ENCODE measurements around the gene ECPAS.
"Not testable (repeated sequence)": the region's sequence is repeated elsewhere in the genome, so short reads cannot be mapped to it uniquely, and the experiment has no call there.

The ECPAS gene, protein sequence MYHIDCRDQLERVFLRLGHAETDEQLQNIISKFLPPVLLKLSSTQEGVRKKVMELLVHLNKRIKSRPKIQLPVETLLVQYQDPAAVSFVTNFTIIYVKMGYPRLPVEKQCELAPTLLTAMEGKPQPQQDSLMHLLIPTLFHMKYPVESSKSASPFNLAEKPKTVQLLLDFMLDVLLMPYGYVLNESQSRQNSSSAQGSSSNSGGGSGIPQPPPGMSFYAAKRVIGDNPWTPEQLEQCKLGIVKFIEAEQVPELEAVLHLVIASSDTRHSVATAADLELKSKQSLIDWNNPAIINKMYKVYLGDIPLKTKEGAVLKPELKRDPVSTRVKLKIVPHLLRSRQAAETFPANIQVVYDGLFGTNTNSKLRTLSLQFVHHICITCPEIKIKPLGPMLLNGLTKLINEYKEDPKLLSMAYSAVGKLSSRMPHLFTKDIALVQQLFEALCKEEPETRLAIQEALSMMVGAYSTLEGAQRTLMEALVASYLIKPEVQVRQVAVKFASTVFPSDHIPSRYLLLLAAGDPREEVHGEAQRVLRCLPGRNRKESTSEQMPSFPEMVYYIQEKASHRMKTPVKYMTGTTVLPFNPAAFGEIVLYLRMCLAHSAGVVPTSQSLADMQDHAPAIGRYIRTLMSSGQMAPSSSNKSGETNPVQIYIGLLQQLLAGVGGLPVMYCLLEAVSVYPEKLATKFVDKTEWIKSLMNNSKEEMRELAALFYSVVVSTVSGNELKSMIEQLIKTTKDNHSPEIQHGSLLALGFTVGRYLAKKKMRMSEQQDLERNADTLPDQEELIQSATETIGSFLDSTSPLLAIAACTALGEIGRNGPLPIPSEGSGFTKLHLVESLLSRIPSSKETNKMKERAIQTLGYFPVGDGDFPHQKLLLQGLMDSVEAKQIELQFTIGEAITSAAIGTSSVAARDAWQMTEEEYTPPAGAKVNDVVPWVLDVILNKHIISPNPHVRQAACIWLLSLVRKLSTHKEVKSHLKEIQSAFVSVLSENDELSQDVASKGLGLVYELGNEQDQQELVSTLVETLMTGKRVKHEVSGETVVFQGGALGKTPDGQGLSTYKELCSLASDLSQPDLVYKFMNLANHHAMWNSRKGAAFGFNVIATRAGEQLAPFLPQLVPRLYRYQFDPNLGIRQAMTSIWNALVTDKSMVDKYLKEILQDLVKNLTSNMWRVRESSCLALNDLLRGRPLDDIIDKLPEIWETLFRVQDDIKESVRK (N-terminal part only)

DNA sequence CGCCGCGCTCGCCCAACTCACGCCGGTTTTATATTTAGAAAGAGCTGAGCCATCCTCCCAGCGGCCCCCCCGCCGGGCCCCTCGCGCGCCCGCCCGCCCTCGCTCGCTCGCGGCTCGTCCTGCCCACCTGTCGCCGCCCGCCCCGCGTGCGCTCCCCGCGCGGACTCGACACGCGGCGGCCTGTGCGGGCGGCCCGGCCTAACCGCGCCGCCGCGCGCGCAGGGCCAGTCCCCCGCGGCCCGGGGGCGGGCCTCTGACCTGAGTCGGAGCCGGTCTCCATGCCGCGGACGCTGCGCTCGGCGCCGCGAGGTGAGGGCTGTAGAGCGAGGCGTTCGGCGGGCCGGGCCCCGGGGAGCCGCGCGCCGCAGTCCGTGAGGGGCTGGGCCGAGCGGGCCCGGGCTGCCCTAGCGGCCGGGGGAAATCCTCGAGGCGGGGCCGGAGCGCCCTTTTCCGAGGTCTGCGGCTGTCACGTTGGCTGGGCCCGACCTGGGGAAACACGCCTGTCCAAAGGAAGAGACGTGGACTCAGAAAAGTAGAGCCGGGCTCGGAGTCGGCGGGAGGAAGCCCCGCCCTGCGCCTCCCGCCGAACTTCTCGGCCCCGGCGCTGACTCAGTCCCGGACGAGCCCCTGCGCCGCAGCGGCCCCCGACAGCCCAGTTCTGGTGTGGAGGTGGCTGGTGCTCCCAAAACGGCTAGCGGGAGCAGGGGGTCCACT is at the start of gene ECPAS:
Gene ECPAS, minus strand, starts transcription at position 526 of the 714 bp plus-strand sequence. CDS start 11,465 bp downstream, outside the sequence.
- DNase-seq = peak; percentile 61 to 72

- no peak for DNase-seq
Observed at GRCh38 chr9:111533099-111533790, 49.1 kb upstream of the ECPAS start.

DNA sequence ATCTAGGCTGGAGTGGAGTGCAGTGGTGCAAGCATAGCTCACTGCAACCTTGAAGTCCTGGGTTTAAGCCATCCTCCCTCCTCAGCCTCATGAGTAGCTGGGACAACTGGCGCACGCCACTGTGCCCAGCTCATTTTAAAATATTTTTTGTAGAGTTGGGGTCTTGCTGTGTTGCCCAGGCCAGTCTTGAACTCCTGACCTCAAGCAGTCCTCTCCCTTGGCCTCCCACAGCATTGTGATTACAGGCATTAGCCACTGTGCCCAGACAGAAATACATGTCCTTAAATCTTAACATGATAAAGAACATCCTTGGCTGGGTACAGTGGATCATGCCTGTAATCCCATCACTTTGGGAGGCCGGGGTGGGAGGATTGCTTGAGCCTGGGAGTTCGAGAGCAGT is 47.5 kb upstream of the ECPAS start:
- no peak for DNase-seq

DNA sequence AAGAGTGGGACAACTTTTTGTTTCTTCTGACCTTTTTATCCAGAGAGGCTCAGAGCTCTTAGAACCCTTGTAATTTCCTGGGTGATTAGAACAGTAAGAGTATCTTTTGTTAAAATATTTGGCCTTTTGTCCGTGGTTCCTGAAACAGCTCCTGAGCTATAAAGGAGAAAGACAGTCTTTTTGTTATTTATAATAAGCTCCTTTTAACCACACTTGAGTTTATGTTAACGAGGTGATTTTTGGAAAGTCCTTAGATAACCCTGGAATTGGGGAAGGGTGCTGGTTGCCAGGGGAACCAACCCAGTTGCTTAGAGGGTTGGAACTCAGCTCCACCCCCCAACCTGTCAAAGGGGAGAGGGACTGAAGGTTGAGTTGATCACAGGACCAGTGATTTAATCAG is 45.6 kb upstream of the ECPAS start:
- DNase-seq = no peak

DNA sequence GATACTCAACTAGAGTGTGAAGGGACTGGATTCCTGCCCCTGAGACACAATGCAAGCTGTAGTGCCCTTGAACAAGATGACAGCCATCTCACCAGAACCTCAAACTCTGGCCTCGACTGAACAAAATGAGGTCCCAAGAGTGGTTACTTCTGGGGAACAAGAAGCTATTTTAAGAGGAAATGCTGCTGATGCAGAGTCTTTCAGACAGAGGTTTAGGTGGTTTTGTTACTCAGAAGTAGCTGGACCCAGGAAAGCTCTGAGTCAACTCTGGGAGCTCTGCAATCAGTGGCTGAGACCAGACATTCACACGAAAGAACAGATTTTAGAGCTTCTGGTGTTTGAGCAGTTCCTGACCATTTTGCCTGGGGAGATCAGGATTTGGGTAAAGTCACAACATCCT is 43.2 kb upstream of the ECPAS start:
- DNase-seq = no peak

- DNase-seq = peak; percentile 72 to 76
Observed at GRCh38 chr9:111525056-111525977, 41.1 kb upstream of the ECPAS start, which contains the start of gene ZNF483. Gene ZNF483 (plus strand): TSS chr9:111525179. CDS start chr9:111527396, 2,217 bp downstream.

DNA sequence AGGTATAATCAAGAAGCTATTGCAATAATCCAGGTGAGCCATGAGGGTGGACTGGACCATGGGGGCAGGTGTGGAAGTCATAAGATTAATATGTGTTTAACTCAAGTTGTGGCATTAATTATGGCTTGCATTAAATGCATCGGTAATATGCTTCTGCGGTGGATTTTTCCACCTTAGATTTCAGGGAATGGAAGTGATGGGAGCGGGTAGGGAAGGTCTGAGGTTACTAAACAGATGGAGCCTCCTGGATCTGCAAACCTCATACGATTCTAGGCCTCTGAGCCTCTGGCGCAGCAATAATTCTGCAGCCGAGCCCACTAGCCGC is 40.5 kb upstream of the ECPAS start:
- DNase-seq = no peak

DNA sequence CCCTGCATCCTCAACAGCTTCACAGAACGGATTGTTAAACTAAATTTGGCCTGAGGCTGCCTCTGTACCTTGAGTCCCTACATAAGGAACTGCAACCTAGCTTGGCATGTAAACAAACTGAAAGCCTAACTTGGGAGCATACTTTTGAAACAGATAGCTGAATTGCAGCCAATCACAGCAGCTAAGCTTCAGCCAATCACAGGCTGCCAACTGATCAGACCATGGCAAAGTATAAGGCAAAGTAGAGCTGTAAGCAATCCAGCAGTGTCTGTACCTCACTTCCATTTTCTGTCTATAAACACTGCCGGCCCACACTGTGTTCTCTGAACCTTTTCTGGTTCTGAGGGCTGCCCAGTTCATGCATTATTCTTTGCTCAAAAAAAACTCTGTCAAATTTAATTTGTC is 31.9 kb upstream of the ECPAS start:
- DNase-seq = no peak

DNA sequence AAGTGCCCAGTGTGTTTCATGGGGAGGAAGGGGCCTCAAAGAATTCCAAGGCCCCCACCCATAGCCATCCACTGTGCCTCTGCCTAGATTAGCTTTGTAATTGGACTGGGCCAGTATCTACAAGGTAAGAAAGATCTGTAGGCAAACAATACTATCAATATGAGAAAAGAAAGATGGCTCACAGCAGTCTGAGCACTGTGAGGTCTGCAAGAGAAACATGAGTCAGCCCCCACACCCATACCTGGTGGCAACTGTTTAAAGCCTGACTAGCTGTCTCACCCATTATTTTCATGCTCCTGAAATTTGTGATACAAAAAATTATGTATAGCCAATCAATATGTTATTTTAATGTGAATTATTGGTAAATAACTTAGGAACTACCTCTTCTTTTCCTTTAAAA is 30.8 kb upstream of the ECPAS start:
- no peak for DNase-seq

DNA sequence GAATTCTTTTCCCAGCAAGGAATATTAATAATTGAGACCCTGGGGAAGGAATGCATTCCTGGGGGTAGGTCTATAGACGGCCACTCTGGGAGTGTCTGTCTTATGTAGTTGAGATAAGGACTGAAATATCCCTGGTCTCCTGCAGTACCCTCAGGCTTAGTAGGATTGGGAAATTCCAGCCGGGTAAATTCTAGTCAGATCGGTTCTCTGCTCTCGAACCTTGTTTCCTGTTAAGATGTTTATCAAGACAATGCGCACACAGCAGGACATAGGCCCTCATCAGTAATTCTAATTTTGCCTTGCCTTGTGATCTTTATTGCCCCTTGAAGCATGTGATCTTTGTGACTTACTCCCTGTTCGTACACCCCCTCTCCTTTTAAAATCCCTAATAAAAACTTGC is 27.4 kb upstream of the ECPAS start:
- not testable (repeated sequence) for DNase-seq

GRCh38 chr9:111502506-111502905 is 18.3 kb upstream of the ECPAS start:
- DNase-seq = no peak

DNA sequence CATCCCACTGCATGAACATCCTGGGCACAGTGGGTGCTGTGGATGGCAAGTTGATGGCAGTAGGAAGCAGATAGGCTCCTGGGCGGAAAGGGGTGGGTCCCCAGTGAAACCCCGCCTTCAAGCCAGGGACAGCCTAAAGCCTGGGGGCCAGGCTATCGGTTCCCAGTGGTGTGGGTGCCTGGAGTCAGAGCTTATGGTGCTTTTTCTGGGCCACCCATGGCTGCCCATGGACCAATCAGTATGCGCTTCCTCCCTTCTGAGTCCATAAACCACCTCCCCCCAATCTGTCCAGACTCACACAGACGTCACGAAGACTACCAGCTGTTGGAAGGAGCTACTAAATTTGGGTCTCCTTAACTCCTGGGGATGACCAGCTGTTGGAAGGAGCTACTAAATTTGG is 17.5 kb upstream of the ECPAS start:
- DNase-seq = no peak

DNA sequence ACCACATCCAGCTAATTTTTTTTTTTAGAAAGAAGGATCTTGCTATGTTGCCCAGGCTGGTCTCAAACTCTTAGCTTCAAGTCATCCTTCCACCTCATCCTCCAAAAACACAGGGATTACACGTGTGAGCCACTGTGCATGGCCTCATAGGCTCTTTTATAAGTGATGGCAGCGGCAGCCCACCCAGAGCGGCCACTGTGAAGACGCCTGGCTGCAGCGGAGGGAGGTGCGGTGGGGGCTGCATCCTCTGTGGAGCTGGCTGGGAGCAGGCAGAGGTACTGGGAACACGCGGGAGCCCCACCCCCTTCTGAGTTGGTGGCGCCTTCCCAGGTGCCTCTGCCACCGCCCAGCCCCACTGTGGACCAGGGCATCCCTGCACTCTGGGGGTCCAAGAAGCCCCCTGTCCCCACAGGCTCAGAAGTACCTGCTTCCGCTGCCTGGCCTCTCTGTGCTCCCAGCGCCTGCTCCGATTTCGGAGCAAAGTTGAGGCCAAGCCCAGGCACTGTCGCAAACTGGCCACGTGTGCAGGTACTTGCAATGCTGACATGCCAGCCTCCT is 16.9 kb upstream of the ECPAS start:
- no peak for DNase-seq

DNA sequence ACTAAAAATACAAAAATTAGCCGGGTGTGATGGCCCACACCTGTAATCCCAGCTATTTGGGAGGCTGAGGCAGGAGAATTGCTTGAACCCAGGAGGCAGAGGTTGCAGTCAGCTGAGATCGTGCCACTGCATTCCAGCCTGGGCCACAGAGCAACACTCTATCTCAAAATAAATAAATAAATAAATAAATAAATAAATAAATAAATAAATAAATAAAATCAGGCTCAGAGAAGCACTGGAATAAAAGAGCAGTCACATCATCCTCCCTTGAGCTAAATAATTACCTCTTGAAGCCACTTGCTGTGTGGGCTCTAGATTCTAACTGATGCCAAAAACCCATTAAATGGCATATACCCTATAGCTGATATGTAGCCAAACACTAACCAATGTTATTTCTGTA is 13.0 kb upstream of the ECPAS start:
- not testable (repeated sequence) for DNase-seq

- no peak for DNase-seq
Observed at GRCh38 chr9:111484572-111484894, 350 bp upstream of the ECPAS start.

GRCh38 chr9:111483439-111483857 is 735 bp downstream of the ECPAS start:
- DNase-seq = peak; percentile 53 to 56

DNA sequence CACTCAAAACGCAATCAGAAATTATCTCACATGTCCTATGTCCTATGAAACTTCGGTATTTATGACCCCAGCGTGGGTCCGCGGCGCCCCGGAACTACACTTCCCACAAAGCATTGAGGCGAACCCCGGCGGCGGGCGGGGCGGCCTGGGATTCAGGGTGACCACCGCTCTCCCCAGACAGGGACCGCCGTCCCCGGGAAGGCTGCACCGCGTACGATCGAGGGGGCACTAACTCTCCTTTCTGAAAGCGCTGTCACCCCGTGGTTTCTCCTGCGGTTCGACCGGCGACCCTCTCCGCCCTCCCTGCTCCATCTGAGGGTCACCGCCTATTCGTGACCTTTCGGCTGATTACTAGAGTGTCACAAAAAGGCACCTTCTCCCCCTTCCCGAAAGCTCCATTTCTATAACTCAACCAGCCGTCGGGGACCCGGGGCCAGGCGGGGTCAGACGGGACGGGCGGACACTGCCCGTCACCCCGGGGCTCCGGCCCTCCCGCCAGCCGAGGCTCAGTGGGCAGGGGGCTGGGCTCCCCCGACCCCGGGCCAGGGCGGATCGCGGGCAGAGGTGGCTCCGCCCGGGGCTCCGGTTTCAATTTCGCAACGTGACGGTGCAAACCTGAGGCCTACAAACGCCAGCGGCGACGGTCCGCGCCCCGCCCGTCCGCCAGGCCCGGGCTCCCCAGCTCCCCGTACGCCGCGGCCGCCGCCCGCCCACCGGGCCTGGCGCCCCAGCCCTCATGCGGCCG is 1.3 kb downstream of the ECPAS start:
- DNase-seq = peak; percentile 52 to 54

DNA sequence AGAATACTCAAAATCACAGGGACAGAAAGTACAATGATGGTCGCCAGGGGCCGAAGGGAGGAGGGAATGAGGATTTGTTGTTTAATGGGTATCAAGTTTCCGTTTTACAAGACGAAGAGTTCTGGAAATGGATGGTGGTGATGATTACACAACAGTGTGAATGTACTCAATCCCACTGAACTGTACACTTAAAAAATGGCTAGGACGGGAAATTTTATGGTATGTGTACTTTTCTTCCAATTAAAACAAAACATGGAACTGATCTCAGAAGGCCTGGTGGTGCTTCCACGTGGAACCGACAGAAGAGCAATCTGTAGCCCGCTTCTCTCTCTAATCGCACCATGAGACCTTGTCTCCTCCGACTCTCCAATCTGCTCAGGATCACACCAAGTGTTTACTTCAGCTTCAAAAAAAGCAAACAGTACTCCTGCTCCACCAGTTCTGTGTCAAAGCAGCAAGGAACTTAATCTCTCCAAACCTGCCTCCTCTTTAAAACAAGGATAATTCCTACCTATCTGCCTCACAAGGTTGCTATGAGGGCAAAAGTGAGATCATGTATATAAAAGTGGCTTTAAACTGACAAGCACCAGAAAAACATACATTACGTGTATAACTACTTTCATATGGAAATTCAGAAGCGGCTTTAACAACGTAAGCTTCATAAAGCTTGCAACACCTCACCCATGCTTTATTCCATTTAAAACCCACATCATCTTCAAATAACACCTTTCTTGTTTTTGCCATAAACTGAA is 2.1 kb downstream of the ECPAS start:
- DNase-seq = no peak

GRCh38 chr9:111477677-111478076 is 6.5 kb downstream of the ECPAS start:
- no peak for DNase-seq
